Ovary (tissue), 9 donors: ENCODE measurements around the gene GTPBP3. TPM values are rescaled to one million over a fixed set of nuclear protein-coding genes. Genes with fewer than 3 reads are reported as not detected.

Experiments used
- DNase-seq, 5 donors: peaks; one replicate each; pipeline ENCODE4 v3.0.0-alpha.2; 2019 to 2020
- H3K27ac ChIP-seq, 2 donors: fragments of 200-600 bp; one replicate each; pipeline versions ENCODE4 v1.5.1 to v1.8.0; 2019 to 2022
- H3K27me3 ChIP-seq: fragments of 200-600 bp; one replicate; pipeline ENCODE4 v1.8.0; 2022
- H3K36me3 ChIP-seq: fragments of 200-600 bp; sonication (generic); one replicate; pipeline ENCODE4 v1.5.1; 2019
- H3K4me1 ChIP-seq: one replicate; pipeline ENCODE4 v1.8.1; 2013; ENCODE audit warnings: mild to moderate bottlenecking, moderate library complexity; ENCODE audit not compliant: insufficient read depth
- H3K4me3 ChIP-seq: fragments of 200-600 bp; sonication (generic); one replicate; pipeline ENCODE4 v1.5.1; 2017
- H3K9me3 ChIP-seq, 2 donors: fragments of 200-600 bp in 1 of 2; sonication (generic) in 1 of 2; one replicate each; pipeline versions ENCODE4 v1.5.1 to v1.8.1; 2013 to 2019; ENCODE audit warnings: mild to moderate bottlenecking in 1 of 2, moderate library complexity in 1 of 2
- EP300 ChIP-seq: sonication (generic); formaldehyde crosslinking; IDR thresholded peaks from one replicate; pipeline ENCODE4 v1.6.1; 2017; ENCODE audit warnings: antibody characterized with exemption
- POLR2A ChIP-seq: fragments of 450-650 bp; IDR thresholded peaks from one replicate; pipeline ENCODE4 v1.6.1; 2017; ENCODE audit warnings: antibody characterized with exemption, mild to moderate bottlenecking, moderate library complexity
- WGBS, 3 donors: extraction: QIAGEN DNeasy Blood & Tissue Kit in 1 of 3; methylation state at CpG; one replicate each; pipeline versions ENCODE4 v1.1.5 to v1.1.7; 2013 to 2017; 5-methylcytosine and 5-hydroxymethylcytosine counted together
- intact Hi-C, 4 donors: fragments of 100-400 bp; cut with DNase I; formaldehyde crosslinking; loops; one replicate each; pipeline versions ENCODE4 v1.11.0 to v1.15.1; 2022 to 2023
- polyA plus RNA-seq, 2 donors: library from polyadenylated mRNA; stranded (reverse); fragments of 200-250 nt in 1 of 2; fragments of 350-450 nt in 1 of 2; fragmentation: Illumina TruSeq in 1 of 2; extraction: RNeasy Lipid Tissue Mini Kit (QIAGEN cat#74804) in 1 of 2; gene quantifications; one replicate each; pipeline ENCODE4 v1.2.3, GENCODE V29; 2013 to 2014
- total RNA-seq, 7 donors: library from RNA; depleted of rRNA in 2 of 7; stranded (reverse); fragments of >200 nt in 2 of 7; fragmentation: NEBNext Ultra II Directional in 3 of 7; extraction: Animal tissue kit (Norgen Biotek cat#: 25700) in 3 of 7; gene quantifications; one replicate each; pipeline versions ENCODE4 v1.1.0 to v1.2.4, GENCODE V29; 2016 to 2023
- TF ChIP-seq, protein P1 (sequence below), 3 donors: fragments of 450-650 bp in 2 of 3; fragments of 200-600 bp in 1 of 3; IDR thresholded peaks; one replicate each; pipeline versions ENCODE4 v1.5.1 to v1.8.0; 2016 to 2022; ENCODE audit warnings: antibody characterized with exemption in 3 of 3, mild to moderate bottlenecking in 1 of 3
- donor health status: DM: no; HTN: no; CAD: no; lungs with moderate emphysema.
- donor health status: DM: no; HTN: no; CAD: no.
- donor health status: Bipolar disorder and iron deficiency.
- donor health status: DM: yes; HTN: yes; CAD: no.
- donor health status: DM: no; HTN: no; CAD: no.
- donor health status: DM: yes; HTN: yes; CAD: no.

Gene GTPBP3
- total and polyA plus RNA-seq, 9 donors = 4.5 to 22.9 (median 16.9) TPM

DNA sequence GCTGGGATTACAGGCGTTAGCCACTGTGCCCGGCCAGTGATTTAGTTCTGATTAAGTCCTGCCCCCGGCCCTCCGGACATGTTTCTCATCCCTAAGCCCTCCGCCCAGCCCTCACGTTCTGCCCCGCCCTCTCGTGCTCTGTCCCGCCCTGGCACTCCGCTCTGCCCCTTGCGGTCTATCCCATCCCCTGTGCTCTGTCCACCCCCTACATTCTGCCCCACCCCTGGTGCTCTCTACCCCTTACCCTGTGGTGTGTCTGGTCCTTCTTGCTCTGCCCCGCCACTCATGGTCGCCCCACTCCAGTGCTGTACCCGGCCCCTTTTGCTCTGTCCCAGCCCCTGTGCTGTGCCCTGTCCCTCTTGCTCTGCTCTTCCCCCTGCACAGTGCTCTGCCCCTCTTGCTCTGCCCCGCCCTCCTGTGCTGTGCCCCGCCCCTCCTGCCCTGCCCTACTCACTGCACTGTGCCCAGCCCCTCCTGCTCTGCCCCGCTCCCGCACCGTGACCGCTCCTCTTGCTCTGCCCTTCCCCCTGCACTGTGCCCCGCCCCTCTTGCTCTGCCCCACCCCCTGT lies 3.0 kb downstream of the GTPBP3 start:
- Histone ChIP-seq H3K4me3 (no peak overlapping the region), H3K36me3 (no peaks in the 10 kb centered on the region), H3K9me3 (no peaks in the 10 kb centered on the region), H3K27me3 (no peaks in the 10 kb centered on the region), H3K4me1 (peaks cover 5% of the 10 kb centered on the region), H3K27ac (no peak overlapping the region)
- intact Hi-C loops = loop anchor here in 1 of 4 donors (10.0 kb wide), 1 partner anchor 124 kb away; the partner anchor contains the start of gene NXNL1
- TF ChIP-seq POLR2A (no peak), EP300 (no peak)
- TF ChIP-seq, protein P1, sequence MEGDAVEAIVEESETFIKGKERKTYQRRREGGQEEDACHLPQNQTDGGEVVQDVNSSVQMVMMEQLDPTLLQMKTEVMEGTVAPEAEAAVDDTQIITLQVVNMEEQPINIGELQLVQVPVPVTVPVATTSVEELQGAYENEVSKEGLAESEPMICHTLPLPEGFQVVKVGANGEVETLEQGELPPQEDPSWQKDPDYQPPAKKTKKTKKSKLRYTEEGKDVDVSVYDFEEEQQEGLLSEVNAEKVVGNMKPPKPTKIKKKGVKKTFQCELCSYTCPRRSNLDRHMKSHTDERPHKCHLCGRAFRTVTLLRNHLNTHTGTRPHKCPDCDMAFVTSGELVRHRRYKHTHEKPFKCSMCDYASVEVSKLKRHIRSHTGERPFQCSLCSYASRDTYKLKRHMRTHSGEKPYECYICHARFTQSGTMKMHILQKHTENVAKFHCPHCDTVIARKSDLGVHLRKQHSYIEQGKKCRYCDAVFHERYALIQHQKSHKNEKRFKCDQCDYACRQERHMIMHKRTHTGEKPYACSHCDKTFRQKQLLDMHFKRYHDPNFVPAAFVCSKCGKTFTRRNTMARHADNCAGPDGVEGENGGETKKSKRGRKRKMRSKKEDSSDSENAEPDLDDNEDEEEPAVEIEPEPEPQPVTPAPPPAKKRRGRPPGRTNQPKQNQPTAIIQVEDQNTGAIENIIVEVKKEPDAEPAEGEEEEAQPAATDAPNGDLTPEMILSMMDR (IDR thresholded peaks at IDR 0.05) = no peak
- 72 to 77% (median 73%) methylated on average over 20 to 21 of the region's 21 CpGs for WGBS, 3 donors
- DNase-seq = no peak

DNA sequence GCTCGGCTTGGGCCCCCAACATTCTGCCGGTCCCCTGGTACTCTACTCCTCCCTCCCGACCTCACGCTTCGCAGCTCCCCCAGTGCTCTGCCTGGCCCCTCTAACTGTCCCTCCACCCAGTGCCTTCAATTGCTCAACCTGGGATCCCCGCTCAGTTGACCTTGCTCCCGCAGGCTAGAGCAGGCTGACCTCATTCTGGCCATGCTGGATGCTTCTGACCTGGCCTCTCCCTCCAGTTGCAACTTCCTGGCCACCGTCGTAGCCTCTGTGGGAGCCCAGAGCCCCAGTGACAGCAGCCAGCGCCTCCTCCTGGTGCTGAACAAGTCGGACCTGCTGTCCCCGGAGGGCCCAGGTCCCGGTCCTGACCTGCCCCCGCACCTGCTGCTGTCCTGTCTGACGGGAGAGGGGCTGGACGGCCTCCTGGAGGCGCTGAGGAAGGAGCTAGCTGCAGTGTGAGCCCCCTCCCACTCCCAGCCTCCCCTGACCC lies 3.6 kb downstream of the GTPBP3 start:
- Histone ChIP-seq H3K4me1 (peaks cover 5% of the 10 kb centered on the region), H3K27me3 (no peaks in the 10 kb centered on the region), H3K4me3 (no peak overlapping the region), H3K27ac (no peak overlapping the region), H3K36me3 (no peaks in the 10 kb centered on the region), H3K9me3 (no peaks in the 10 kb centered on the region)
- intact Hi-C loops = loop anchor here in 1 of 4 donors (10.0 kb wide), 1 partner anchor 124 kb away; the partner anchor contains the start of gene NXNL1
- 64 to 75% (median 67%) methylated on average over 14 to 17 of the region's 17 CpGs for WGBS, 3 donors
- DNase-seq = no peak
- no peak for TF ChIP-seq POLR2A
- TF ChIP-seq, protein P1 (IDR thresholded peaks at IDR 0.05) = no peak
- TF ChIP-seq EP300 = no peak

DNA sequence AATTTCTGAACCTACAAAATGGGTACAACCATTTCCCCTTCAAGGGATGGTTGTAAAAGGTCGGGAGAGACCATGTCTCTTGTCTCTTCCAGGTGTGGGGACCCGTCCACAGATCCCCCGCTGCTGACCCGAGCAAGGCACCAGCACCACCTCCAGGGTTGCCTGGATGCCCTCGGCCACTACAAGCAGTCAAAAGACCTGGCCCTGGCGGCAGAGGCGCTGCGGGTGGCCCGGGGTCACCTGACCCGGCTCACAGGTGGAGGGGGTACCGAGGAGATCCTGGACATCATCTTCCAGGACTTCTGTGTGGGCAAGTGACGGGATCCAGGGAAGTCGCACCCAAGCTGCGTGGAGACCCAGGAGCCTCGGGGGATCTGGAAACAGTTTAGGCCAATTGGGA lies 4.0 kb downstream of the GTPBP3 start:
- Histone ChIP-seq H3K9me3 (no peaks in the 10 kb centered on the region), H3K4me1 (peaks cover 5% of the 10 kb centered on the region), H3K27me3 (no peaks in the 10 kb centered on the region), H3K27ac (no peak overlapping the region), H3K36me3 (no peaks in the 10 kb centered on the region), H3K4me3 (no peak overlapping the region)
- WGBS, 3 donors = 85 to 89% (median 87%) methylated on average over 15 of the region's 15 CpGs
- intact Hi-C loops = loop anchor here in 1 of 4 donors (10.0 kb wide), 1 partner anchor 123 kb away; the partner anchor contains the start of gene NXNL1
- TF ChIP-seq, protein P1 (IDR thresholded peaks at IDR 0.05) = no peak
- TF ChIP-seq EP300 (no peak), POLR2A (no peak)
- no peak for DNase-seq

DNA sequence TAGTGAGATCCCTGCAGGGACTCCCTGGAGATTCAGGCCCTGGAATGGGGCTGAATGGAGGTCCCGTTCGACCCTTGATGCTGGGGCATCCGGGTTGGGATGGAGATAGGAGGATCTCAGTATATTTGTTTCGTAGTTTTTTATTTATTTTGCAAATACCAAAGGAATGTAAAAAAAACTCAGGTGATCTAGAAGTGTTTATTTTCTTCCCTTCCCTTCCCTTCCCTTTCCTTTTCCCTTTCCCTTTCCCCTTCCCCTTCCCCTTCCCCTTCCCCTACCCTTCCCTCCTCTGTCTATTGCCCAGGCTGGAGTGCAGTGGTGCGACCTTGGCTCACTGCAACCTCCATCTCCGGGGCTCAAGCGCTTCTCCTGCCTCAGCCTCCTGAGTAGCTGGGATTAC lies 4.5 kb downstream of the GTPBP3 start:
- H3K4me1 ChIP-seq = peaks cover 5% of the 10 kb centered on the region
- DNase-seq = no peak
- H3K27me3 ChIP-seq = no peaks in the 10 kb centered on the region
- H3K27ac ChIP-seq = no peak overlapping the region
- WGBS, 3 donors = 77 to 86% (median 83%) methylated on average over 7 of the region's 7 CpGs
- no peaks in the 10 kb centered on the region for H3K36me3 ChIP-seq
- TF ChIP-seq EP300 (no peak), POLR2A (no peak)
- TF ChIP-seq, protein P1 (IDR thresholded peaks at IDR 0.05) = no peak
- H3K9me3 ChIP-seq = no peaks in the 10 kb centered on the region
- no peak overlapping the region for H3K4me3 ChIP-seq
- intact Hi-C loops = loop anchor here in 1 of 4 donors (10.0 kb wide), 1 partner anchor 123 kb away; the partner anchor contains the start of gene NXNL1
